Measurements from ENCODE around the gene DDC.

DDC gene

DNA sequence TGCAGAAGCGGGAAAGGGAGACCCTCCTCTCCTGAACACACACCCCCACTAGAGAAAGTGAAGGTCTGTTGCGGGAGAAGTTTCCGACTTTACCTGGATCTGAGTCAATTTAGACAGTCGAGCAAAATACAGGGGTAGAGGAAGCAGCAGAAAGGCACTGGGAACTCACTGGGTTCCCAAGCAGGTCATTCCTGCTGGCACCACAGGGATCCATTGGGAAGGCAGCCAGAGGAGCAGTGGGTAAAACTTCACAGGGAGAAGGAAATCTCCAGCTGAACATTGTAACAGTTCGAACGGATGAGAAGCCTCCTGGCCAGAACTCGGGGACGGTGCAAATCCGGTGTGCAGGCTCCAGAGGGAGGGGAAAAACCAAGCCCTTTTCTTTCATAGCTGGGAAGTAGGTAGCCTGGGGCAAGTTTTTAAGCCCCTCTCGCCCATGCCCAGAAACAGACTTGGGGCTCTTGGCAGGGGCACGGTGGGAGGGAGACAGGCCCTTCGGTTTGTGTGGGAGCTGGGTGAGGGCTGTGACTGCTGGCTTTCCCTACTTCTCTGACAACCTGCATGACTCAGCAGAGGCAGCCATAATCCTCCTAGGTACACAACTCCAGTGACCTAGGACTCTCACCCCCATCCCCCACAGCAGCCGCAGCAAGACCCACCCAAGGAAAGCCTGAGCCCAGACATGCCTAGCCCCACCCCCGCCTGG is 51.9 kb downstream of the DDC start:
- DNase-seq = no peak

GRCh38 chr7:50512384-50512783 is 52.8 kb downstream of the DDC start:
- DNase-seq = no peak

DNA sequence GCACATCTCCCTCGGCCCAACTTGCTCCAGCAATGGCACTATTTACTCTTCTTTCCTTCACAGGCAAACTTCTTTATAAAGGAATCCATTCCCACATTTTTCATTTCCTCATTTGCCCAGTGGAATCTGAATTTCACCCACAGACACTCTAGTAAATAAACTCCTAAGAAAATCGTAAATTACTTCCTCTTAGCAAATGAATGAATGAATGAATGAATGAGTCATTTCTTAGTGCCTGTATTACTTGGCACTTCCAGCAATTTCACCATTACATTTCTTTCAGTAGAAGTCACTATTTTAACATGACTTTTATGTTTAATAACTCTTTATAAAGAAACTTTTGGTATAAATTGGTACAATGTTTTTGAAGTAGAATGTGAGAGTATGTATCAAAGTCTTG is 55.7 kb downstream of the DDC start:
- no peak for DNase-seq

- no peak for DNase-seq
These were observed 56.7 kb downstream of the DDC start for GRCh38 chr7:50508471-50508943.

DNA sequence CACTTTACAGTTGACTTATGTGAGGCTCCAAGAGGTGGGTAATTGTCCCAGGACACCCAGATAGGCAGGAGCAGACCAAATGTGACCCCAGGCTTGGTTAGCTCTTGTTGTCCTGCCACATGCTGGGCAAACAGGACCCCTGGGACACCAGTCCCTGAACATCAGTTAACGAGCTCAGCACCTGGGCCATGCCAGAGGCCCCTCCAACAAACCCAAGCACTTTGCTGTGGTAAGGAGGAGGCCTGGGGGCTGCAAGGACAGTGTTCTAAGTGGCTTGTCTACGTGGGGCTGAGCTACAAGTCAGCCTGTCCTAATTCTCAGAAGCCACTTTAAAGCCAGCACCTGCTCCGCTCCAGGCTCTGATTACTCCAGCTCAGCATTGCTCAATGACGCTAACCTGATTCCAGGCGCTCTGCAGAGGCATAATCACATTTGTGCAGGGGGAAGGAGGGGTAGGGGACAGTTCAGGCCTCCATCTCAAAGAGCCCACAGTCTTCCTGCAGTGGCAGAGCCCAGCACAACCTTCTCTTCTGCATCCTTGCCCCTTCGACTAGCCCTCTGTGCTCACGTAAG is 57.2 kb downstream of the DDC start:
- DNase-seq = no peak

DNA sequence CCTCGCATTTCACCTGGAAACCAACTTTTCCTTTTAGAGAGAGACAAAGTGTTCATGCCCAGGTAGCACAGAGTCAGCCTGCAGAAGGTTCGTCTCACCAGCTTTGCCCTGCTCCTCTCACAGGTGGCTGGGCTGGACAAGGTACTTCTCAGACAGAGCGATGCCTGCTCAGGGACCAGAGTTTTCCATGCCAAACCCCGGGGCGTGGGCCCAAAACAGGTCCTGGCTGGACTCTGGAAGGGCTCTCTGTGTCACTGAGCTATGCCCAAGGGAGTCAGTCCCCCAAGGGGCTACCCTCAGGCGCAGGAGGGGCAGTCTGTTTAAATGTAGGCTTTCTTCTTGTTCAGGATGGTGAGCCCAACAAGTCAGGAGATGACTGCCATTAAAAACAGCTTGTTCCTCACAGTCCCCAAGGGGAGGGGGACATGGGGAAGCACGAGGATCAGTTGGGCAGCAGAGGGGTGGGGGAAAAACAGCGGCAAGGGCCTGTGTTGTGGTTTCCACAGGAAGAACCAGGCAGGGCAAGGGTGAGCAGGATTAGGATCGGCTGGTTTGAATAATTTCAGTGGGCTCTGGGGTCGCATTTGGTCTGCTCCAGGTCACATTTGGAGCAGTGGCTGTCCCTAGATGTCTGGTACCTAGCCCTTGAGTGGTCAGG is 59.5 kb downstream of the DDC start:
- no peak for DNase-seq

GRCh38 chr7:50504646-50505546 is 60.3 kb downstream of the DDC start:
- no peak for DNase-seq

GRCh38 chr7:50502947-50503346 is 62.3 kb downstream of the DDC start:
- DNase-seq = no peak

DNA sequence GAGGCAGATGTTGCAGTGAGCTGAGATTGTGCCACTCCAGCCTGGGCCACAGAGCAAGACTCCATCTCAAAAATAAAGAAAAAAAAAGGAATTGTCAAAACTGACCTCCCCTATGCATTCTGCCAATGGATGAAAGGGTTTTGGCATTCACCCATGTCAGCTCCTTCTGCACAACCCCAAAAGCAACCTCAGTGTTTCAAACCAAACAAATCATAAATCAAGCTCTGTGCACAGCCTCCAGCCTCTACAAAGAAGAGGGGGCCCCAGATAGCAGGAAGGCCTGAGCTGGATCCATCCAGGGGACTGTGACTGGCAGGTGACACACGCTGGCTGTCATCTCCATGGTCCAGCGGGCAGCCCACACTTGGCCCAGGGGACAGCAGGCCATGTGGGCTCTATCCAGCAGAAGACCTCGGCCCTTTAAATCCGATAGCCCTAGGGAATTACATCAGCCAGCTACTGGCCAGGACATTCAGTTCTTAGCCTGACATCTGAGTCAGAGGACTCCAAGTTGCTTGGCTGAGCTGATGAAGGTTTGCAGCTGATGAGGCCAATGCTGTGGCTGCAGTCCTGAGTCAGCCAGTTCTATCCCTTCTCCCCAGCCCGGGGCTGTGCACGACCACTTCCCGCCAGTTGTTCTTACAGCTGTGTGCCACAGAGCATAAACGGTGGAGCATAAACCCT is 63.1 kb downstream of the DDC start:
- DNase-seq = no peak

- no peak for DNase-seq
These were observed 66.1 kb downstream of the DDC start for GRCh38 chr7:50499092-50499491.

DNA sequence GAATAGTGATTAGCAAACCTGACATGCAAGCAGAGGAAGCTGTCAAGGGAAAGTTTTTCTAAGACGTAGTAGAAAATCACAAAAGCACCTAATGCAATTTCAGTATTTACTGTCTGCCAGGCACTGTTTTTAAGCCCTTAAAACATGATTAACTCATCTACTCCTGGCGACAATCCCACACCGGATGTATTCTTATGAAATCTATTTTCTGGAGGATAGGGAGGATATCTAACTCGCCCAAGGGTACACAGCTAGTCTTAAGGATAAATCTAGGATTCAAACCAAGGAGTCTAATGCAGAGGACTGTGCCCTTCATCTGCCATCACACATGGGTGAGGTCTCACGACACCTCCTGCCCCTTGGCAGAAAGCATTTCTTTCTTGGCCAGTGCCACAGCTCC is 67.2 kb downstream of the DDC start:
- DNase-seq = no peak

GRCh38 chr7:50497068-50497642 is 68.0 kb downstream of the DDC start:
- no peak for DNase-seq

- DNase-seq = no peak
These were observed 68.6 kb downstream of the DDC start for GRCh38 chr7:50496569-50496968.

- DNase-seq = no peak
These were observed 69.5 kb downstream of the DDC start for GRCh38 chr7:50495746-50496145.

DNA sequence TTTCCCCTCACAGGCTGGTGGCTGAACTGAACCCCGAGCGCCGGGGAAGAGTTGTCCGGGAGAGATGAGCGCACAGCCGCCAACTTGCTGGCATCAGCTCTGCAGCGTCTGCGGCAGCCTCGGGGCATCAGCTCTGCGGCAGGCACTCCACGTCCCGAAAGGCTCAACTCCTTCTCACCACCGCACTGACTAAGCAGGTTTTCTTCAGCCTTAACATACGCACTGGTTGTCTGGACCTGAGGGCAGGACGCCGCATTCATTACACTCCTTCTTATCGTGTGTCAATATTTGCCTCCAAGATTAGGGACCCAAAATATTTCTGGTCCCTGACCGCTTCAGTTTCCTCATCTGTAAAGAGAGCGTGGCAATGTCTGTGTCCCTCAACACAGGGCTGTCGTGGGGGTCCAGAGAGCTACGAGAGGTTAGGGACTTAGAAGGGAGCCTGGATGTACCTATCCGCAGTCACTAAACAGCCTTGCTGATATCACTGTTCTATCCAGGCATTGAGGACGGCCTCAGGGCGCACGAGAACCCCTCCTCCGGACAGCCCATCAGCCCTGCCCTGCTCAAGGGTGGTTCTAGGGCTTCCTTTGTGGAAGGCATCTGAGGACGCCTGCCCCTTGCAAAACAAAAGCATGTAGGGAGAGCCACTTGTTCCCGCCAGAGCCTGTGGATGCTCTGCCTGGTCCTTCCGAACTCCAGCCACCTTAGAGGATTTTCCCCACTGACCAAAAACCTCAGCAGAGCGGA is 72.3 kb downstream of the DDC start:
- no peak for DNase-seq

GRCh38 chr7:50491943-50492342 is 73.3 kb downstream of the DDC start:
- DNase-seq = no peak

DNA sequence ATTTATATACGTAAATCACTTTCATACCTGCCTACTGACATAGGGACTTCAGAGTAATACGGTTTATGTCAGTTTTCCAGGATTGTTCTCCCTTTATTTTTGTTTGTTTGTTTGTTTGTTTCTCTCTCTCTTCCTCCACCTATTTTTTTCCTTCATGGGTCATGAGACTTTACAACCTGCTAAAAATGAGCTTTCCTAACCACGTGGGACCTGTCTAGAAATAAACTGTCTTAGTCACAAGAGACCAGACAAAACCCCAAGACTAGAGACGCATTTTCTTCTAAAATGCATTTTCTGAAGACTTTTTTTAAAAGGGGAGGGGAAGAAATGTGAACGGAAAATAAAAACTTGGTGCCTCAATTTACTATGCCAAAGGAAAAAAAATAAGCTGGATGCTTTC is 74.0 kb downstream of the DDC start:
- no peak for DNase-seq

GRCh38 chr7:50488379-50488778 is 76.8 kb downstream of the DDC start:
- DNase-seq = no peak

- DNase-seq = no peak
These were observed 78.7 kb downstream of the DDC start for GRCh38 chr7:50486512-50486911.

GRCh38 chr7:50481867-50482266 is 83.3 kb downstream of the DDC start:
- DNase-seq = no peak

DNA sequence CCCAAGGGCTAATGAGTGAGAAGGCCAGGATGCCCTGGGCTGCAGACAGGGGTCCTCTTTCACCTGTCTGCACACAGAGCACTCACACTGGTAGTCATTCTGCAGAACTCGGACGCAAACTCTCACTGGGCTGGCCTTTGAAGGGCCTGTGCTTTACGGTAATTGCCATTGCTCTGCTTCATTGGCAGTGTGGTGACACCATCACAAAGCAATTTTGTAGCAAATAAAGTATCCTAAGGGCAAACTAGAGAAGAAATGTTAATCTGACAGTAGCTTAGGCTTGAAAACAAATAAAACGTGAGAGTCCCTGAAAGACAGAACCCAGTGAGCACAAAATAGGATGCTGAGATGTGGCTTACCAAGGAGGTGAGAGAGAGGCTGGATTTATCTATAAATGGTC is 84.4 kb downstream of the DDC start:
- DNase-seq = no peak
